ENCODE data around the gene NOL9.

GRCh38 chr1:6582370-6582769 is 28.1 kb upstream of the NOL9 start:
- TF ChIP-seq CTCF (IDR thresholded peaks at IDR 0.05) (no peak), POLR2A (IDR thresholded peaks at IDR 0.05) (no peak)
